CD4-positive, CD25-positive, alpha-beta regulatory T cell (primary cell): Measurements from ENCODE around the gene PARVG. TPM values are rescaled to one million over a fixed set of nuclear protein-coding genes. Genes with fewer than 3 reads are reported as not detected.

ENCODE experiments used
- ATAC-seq, 2 donors: fragments of 150-1000 bp; cut with Tn5 transposase; one replicate each; pipeline ENCODE4 v1.10.0; 2021; ENCODE audit warnings: low read depth in 2 of 2, moderate number of reproducible peaks in 2 of 2, moderate library complexity in 1 of 2
- DNase-seq, 3 donors: peaks; one replicate each; pipeline versions ENCODE4 v3.0.0 to v3.0.0-alpha.2; 2012 to 2022; ENCODE audit warnings: mixed read lengths in 1 of 3
- H3K27ac ChIP-seq: one replicate; pipeline ENCODE4 v1.7.0; 2013; ENCODE audit warnings: mild to moderate bottlenecking, low read length; ENCODE audit not compliant: insufficient read depth, poor library complexity, severe bottlenecking
- H3K27me3 ChIP-seq: one replicate; pipeline ENCODE4 v1.7.0; 2013; ENCODE audit warnings: low read length; ENCODE audit not compliant: control insufficient read depth, insufficient read depth
- H3K36me3 ChIP-seq: one replicate; pipeline ENCODE4 v1.7.0; 2013; ENCODE audit warnings: mild to moderate bottlenecking, low read length, moderate library complexity; ENCODE audit not compliant: control insufficient read depth, insufficient read depth
- H3K4me1 ChIP-seq: 2 replicates; pipeline ENCODE4 v1.7.0; 2013; ENCODE audit warnings: mild to moderate bottlenecking, low read length; ENCODE audit not compliant: insufficient read depth, control insufficient read depth, poor library complexity, severe bottlenecking
- H3K4me3 ChIP-seq: one replicate; pipeline ENCODE4 v1.7.0; 2013; ENCODE audit warnings: low read depth, mild to moderate bottlenecking, low read length, moderate library complexity
- H3K9me3 ChIP-seq, 2 experiments: 1 replicate in 1 of 2; 2 replicates in 1 of 2; pipeline ENCODE4 v1.7.0; 2013; ENCODE audit warnings: low read length in 2 of 2, mild to moderate bottlenecking in 1 of 2, moderate library complexity in 1 of 2; ENCODE audit not compliant: control insufficient read depth in 2 of 2
- H3K27ac Mint-ChIP-seq, 3 donors: one replicate each; pipeline ENCODE4 v1.8.0; 2020 to 2022; ENCODE audit warnings: mild to moderate bottlenecking in 3 of 3, mixed read lengths in 3 of 3, moderate library complexity in 2 of 3
- H3K27me3 Mint-ChIP-seq: one replicate; pipeline ENCODE4 v1.8.0; 2022; ENCODE audit warnings: mild to moderate bottlenecking, mixed read lengths
- H3K36me3 Mint-ChIP-seq: one replicate; pipeline ENCODE4 v1.8.0; 2020; ENCODE audit warnings: mixed read lengths
- H3K4me1 Mint-ChIP-seq, 4 donors: one replicate each; pipeline ENCODE4 v1.8.0; 2020 to 2022; ENCODE audit warnings: mixed read lengths in 4 of 4, mild to moderate bottlenecking in 1 of 4
- H3K4me3 Mint-ChIP-seq, 4 donors: one replicate each; pipeline ENCODE4 v1.8.0; 2020 to 2022; ENCODE audit warnings: mild to moderate bottlenecking in 4 of 4, mixed read lengths in 4 of 4, moderate library complexity in 3 of 4
- H3K9me3 Mint-ChIP-seq, 7 donors: one replicate each; pipeline ENCODE4 v1.8.0; 2020 to 2022; ENCODE audit warnings: mixed read lengths in 7 of 7, mild to moderate bottlenecking in 3 of 7, moderate library complexity in 2 of 7
- polyA plus RNA-seq, 4 donors: library from polyadenylated mRNA; unstranded; fragments of 300-500 nt; fragmentation: Illumina TruSeq; gene quantifications; one replicate each; pipeline ENCODE4 v1.2.3, GENCODE V29; 2021
- total RNA-seq: library from RNA; stranded (reverse); gene quantifications from one replicate; pipeline ENCODE4 v1.2.3, GENCODE V29; 2022

The PARVG gene
- total and polyA plus RNA-seq, 5 donors from 2014 or later = 40.3 to 132 (median 47.5) TPM

DNA sequence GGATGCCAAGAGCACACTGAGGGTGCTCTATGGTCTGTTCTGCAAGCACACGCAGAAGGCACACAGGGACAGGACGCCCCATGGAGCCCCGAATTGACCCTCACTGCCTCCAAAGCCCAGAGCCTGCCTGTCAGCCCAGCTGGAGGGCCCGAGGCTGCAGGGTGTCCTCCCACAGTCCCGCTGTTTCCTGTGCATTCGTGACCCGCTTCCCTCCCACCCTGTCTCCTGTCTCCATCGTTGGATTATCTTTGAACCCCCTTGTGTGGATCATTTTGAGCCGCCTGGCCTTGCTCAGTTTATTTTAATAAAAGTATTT lies 25.6 kb downstream of the PARVG start:
- Histone ChIP-seq H3K27me3 (no peaks in the 10 kb centered on the region), H3K4me3 (no peak overlapping the region), H3K36me3 (peaks cover 6% of the 10 kb centered on the region), H3K4me1 (no peaks in the 10 kb centered on the region), H3K27ac (no peak overlapping the region), H3K9me3 (peaks cover 0 to 3% of the 10 kb centered on the region in 2 experiments)
- Mint-ChIP-seq H3K4me1 (peaks cover 0 to 13% (median 8%) of the 10 kb centered on the region in 4 donors), H3K9me3 (peaks cover 0 to 10% (median 3%) of the 10 kb centered on the region in 7 donors), H3K27me3 (no peaks in the 10 kb centered on the region), H3K27ac (peak overlapping the region in 1 of 3 donors; percentile 36), H3K4me3 (no peak overlapping the region), H3K36me3 (peaks cover 28% of the 10 kb centered on the region)
- ATAC-seq (no peak), DNase-seq (no peak)

DNA sequence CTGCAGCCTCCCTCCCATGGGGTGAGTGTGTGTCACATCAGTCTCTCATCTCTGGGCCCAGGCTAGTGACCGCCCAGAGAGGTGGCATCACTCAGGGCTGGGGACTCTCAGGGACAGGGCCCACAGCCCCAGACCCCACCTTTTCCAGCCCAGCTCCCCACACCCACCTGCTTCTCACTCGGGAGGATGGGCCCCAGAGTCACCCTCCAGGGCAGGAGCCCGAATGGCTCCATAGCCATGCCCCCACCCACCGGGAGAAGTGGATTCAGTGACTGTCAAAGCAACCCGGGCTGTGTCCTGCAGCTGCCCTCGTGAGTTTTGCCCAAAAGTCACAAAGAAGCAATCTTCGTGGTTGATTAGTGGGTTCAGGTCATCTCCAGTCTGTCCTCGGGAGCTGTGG lies 26.0 kb downstream of the PARVG start:
- H3K36me3 Mint-ChIP-seq = peaks cover 32% of the 10 kb centered on the region
- no peaks in the 10 kb centered on the region for H3K27me3 ChIP-seq
- peaks cover 6% of the 10 kb centered on the region for H3K36me3 ChIP-seq
- ATAC-seq (no peak), DNase-seq (no peak)
- H3K27ac ChIP-seq = no peak overlapping the region
- H3K27ac Mint-ChIP-seq = no peak overlapping the region
- peaks cover 0 to 10% (median 3%) of the 10 kb centered on the region in 7 donors for H3K9me3 Mint-ChIP-seq
- H3K9me3 ChIP-seq = peaks cover 0 to 3% of the 10 kb centered on the region in 2 experiments
- no peaks in the 10 kb centered on the region for H3K27me3 Mint-ChIP-seq
- H3K4me1 Mint-ChIP-seq = peaks cover 0 to 13% (median 8%) of the 10 kb centered on the region in 4 donors
- no peaks in the 10 kb centered on the region for H3K4me1 ChIP-seq
- H3K4me3 Mint-ChIP-seq = no peak overlapping the region
- H3K4me3 ChIP-seq = no peak overlapping the region

DNA sequence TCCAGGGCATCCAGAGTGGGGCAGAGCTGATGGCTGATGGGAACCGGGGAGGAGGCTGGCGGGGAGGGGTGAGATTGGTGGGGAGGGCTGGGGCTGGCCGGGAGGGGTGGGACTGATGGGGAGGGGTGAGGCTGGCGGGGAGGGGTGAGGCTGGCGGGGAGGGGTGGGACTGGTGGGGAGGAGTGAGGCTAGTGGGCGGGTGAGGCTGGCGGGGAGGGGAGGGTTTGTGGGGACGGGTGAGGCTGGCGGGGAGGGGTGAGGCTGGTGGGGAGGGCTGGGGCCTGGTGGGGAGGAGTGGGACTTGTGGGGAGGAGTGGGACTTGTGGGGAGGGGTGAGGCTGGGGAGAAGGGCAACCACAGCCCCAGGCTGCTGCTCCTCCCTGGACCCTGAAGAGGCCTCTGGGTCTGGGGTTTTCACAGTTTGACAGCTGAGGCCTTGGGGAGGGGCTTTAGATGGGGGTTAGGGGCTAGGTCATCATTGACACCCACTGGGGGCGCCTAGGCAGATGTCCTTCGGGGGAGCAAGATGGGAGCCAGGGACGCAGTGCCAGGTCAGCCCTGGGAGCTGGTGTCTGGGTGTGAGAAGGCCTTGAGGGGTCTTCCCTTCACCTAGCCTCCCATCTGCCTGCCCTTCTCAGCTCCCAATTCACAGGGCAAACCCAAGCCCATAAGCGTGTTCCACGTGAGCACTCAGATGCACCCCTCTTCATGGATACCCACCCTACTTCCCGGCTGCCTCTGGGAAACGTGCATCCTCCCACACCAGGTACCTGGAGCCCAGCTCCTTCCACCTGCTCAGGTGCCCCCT lies 26.7 kb downstream of the PARVG start:
- H3K9me3 ChIP-seq = peaks cover 0 to 3% of the 10 kb centered on the region in 2 experiments
- peaks cover 3% of the 10 kb centered on the region for H3K36me3 ChIP-seq
- Mint-ChIP-seq H3K4me3 (no peak overlapping the region), H3K36me3 (peaks cover 35% of the 10 kb centered on the region), H3K27ac (no peak overlapping the region), H3K27me3 (no peaks in the 10 kb centered on the region), H3K4me1 (peaks cover 0 to 13% (median 8%) of the 10 kb centered on the region in 4 donors), H3K9me3 (peaks cover 0 to 10% (median 3%) of the 10 kb centered on the region in 7 donors)
- DNase-seq (no peak), ATAC-seq (no peak)
- H3K4me3 ChIP-seq = no peak overlapping the region
- H3K27ac ChIP-seq = no peak overlapping the region
- H3K27me3 ChIP-seq = no peaks in the 10 kb centered on the region
- no peaks in the 10 kb centered on the region for H3K4me1 ChIP-seq

DNA sequence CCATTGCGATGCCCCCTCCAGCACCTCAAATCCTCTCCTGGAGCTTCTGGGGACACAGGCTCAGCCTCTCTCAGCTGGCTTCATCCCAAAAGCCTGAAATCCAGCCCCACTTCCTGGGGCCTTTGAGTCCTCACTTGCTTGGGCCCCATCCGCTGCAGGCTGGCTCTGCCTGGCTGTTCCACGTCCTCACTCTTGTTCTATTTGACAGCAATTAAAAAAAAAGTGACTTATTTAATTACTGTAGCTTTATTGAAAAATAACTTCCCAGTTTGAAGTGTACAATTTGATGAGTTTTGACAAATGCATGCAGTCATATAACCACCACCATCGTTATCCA lies 27.2 kb downstream of the PARVG start:
- H3K36me3 ChIP-seq = peaks cover 3% of the 10 kb centered on the region
- Mint-ChIP-seq H3K27me3 (no peaks in the 10 kb centered on the region), H3K27ac (peak overlapping the region in 1 of 3 donors; percentile 23), H3K4me1 (peaks cover 0 to 9% (median 8%) of the 10 kb centered on the region in 4 donors), H3K4me3 (no peak overlapping the region), H3K9me3 (peaks cover 0 to 10% (median 3%) of the 10 kb centered on the region in 7 donors), H3K36me3 (peaks cover 29% of the 10 kb centered on the region)
- H3K4me3 ChIP-seq = no peak overlapping the region
- DNase-seq (no peak), ATAC-seq (no peak)
- H3K27me3 ChIP-seq = no peaks in the 10 kb centered on the region
- H3K27ac ChIP-seq = no peak overlapping the region
- H3K9me3 ChIP-seq = peaks cover 0 to 3% of the 10 kb centered on the region in 2 experiments
- H3K4me1 ChIP-seq = no peaks in the 10 kb centered on the region

DNA sequence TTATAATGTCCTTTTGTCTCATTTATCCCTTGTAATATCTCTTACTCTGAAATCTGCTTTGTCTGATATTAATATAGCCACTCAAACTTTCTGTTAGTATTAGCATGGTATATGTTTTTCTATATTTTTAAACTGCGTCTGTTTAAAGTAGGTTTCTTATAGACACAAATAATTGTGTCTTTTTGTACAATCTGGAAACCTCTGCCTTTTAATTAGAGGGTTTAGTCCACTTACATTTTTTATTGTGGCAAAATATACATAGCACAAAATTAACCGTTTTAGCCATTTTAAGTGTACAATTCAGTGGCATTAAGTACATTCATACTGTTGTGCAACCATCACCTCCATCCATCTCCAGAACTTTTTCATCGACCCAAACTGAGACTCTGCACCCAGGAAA lies 28.6 kb downstream of the PARVG start:
- H3K4me1 Mint-ChIP-seq = peaks cover 0 to 9% (median 6%) of the 10 kb centered on the region in 4 donors

DNA sequence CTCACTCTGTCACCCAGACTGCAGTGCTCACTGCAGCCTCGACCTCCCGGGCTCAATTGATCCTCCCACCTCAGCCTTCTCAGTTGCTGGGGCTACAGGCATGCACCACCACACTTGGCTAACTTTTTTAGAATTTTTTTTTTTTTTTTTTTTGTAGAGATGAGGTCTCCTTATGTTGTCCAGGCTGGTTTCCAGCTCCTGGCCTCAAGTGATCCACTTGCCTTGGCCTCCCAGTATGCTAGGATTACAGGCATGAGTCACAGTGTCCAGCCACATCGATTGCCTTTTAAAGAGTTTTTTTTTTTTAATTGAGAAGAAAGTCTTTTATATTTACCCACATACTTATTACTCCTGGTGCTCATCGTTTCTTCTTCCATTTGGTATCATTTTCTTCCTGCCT lies 30.0 kb downstream of the PARVG start:
- H3K9me3 ChIP-seq = peaks cover 3 to 6% of the 10 kb centered on the region in 2 experiments
- Mint-ChIP-seq H3K9me3 (peaks cover 0 to 10% (median 3%) of the 10 kb centered on the region in 7 donors), H3K27ac (no peak overlapping the region), H3K36me3 (peaks cover 26% of the 10 kb centered on the region), H3K4me3 (no peak overlapping the region), H3K4me1 (peaks cover 0 to 9% (median 6%) of the 10 kb centered on the region in 4 donors), H3K27me3 (no peaks in the 10 kb centered on the region)
- ATAC-seq (no peak), DNase-seq (no peak)
- peaks cover 2% of the 10 kb centered on the region for H3K36me3 ChIP-seq
- no peaks in the 10 kb centered on the region for H3K27me3 ChIP-seq
- H3K27ac ChIP-seq = no peak overlapping the region
- no peaks in the 10 kb centered on the region for H3K4me1 ChIP-seq
- no peak overlapping the region for H3K4me3 ChIP-seq

More for the DNA sequence above, 28.6 kb downstream of the PARVG start:
- no peak overlapping the region for H3K4me3 Mint-ChIP-seq
- Histone ChIP-seq H3K4me3 (no peak overlapping the region), H3K4me1 (no peaks in the 10 kb centered on the region), H3K27ac (no peak overlapping the region), H3K36me3 (peaks cover 2% of the 10 kb centered on the region), H3K9me3 (peaks cover 0 to 3% of the 10 kb centered on the region in 2 experiments), H3K27me3 (no peaks in the 10 kb centered on the region)
- H3K36me3 Mint-ChIP-seq = peaks cover 26% of the 10 kb centered on the region
- DNase-seq (no peak), ATAC-seq (no peak)
- peak overlapping the region in 1 of 3 donors; percentile 89 for H3K27ac Mint-ChIP-seq
- peaks cover 0 to 10% (median 3%) of the 10 kb centered on the region in 7 donors for H3K9me3 Mint-ChIP-seq
- H3K27me3 Mint-ChIP-seq = no peaks in the 10 kb centered on the region

DNA sequence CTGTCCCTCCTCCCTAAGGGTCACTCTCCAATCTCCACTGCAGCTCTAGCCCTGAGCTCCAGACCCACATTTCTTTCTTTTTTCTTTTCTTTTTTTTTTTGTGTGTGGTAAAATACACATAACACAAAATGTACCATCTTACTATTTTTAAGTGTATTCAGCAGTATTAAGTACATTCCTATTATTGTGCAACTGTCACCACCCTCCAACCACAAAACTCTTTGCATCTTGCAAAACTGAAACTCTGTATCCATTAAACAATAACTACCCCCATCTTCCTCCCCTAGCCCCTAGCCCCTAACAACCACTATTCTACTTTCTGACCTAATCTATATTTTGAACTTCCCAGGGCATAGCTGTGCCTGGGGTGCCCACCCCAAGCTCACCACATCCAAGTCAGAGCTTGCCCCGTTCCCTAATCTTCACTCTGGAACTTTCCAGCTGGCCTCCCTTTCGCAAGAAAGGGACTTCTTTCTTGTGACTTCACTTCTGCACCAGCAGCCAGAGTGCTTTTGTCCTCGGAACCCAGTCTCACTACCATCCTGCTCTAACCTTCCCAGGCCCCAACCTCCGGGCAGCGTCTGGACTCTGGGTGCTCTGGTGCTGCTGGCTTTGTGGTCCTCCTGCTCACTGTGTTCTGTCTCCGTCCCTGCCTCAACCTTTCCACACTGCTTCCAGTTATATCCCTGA lies 30.7 kb downstream of the PARVG start:
- Mint-ChIP-seq H3K27me3 (no peaks in the 10 kb centered on the region), H3K9me3 (peaks cover 0 to 12% (median 4%) of the 10 kb centered on the region in 7 donors), H3K4me1 (peaks cover 0 to 9% (median 6%) of the 10 kb centered on the region in 4 donors), H3K27ac (peak overlapping the region in 1 of 3 donors; percentile 37), H3K36me3 (peaks cover 26% of the 10 kb centered on the region), H3K4me3 (no peak overlapping the region)
- Histone ChIP-seq H3K27ac (no peak overlapping the region), H3K36me3 (peaks cover 2% of the 10 kb centered on the region), H3K27me3 (no peaks in the 10 kb centered on the region), H3K4me3 (no peak overlapping the region), H3K9me3 (peaks cover 3 to 7% of the 10 kb centered on the region in 2 experiments), H3K4me1 (no peaks in the 10 kb centered on the region)
- no peak for ATAC-seq
- no peak for DNase-seq
